ENCODE data around the gene GALNT16. TPM values are rescaled to one million over a fixed set of nuclear protein-coding genes. Genes with fewer than 3 reads are reported as not detected.
"Not testable (repeated sequence)": the region's sequence is repeated elsewhere in the genome, so short reads cannot be mapped to it uniquely, and the experiment has no call there.

The GALNT16 gene
- total RNA-seq, 1 experiment from 2014 or later = 4.0 TPM

GRCh38 chr14:69275331-69275730 lies 15.4 kb downstream of the GALNT16 start:
- CTCF ChIA-PET = no interaction called here
- no TSS peak for BruUV-seq (replicated peaks)
- intact Hi-C loops (cut with micrococcal nuclease; ENCODE audit: unreplicated experiment) = no loop called here
- no peaks in the 10 kb centered on the region for H3K36me3 Mint-ChIP-seq (ENCODE audit: insufficient read depth, unreplicated experiment)
- peaks cover 46% of the 10 kb centered on the region for H3K27me3 Mint-ChIP-seq (ENCODE audit: unreplicated experiment)
- H3K9me3 Mint-ChIP-seq (ENCODE audit: low read depth, unreplicated experiment) = no peaks in the 10 kb centered on the region
- no peaks in the 10 kb centered on the region for H3K4me1 Mint-ChIP-seq (ENCODE audit: low read depth, unreplicated experiment)
- TF ChIP-seq, protein P1, sequence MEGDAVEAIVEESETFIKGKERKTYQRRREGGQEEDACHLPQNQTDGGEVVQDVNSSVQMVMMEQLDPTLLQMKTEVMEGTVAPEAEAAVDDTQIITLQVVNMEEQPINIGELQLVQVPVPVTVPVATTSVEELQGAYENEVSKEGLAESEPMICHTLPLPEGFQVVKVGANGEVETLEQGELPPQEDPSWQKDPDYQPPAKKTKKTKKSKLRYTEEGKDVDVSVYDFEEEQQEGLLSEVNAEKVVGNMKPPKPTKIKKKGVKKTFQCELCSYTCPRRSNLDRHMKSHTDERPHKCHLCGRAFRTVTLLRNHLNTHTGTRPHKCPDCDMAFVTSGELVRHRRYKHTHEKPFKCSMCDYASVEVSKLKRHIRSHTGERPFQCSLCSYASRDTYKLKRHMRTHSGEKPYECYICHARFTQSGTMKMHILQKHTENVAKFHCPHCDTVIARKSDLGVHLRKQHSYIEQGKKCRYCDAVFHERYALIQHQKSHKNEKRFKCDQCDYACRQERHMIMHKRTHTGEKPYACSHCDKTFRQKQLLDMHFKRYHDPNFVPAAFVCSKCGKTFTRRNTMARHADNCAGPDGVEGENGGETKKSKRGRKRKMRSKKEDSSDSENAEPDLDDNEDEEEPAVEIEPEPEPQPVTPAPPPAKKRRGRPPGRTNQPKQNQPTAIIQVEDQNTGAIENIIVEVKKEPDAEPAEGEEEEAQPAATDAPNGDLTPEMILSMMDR (IDR thresholded peaks at IDR 0.05; ENCODE audit: unreplicated experiment) = no peak
- H3K27ac Mint-ChIP-seq (ENCODE audit: unreplicated experiment) = no peak overlapping the region
- no peak for DNase-seq
- H3K4me3 Mint-ChIP-seq (ENCODE audit: low read depth, unreplicated experiment) = no peak overlapping the region

GRCh38 chr14:69277356-69277755 lies 17.4 kb downstream of the GALNT16 start:
- peaks cover 50% of the 10 kb centered on the region for H3K27me3 Mint-ChIP-seq (ENCODE audit: unreplicated experiment)
- BruUV-seq (replicated peaks); H3K36me3 Mint-ChIP-seq (ENCODE audit: insufficient read depth, unreplicated experiment); intact Hi-C loops (cut with micrococcal nuclease; ENCODE audit: unreplicated experiment); H3K4me1 Mint-ChIP-seq (ENCODE audit: low read depth, unreplicated experiment); H3K4me3 Mint-ChIP-seq (ENCODE audit: low read depth, unreplicated experiment); DNase-seq; CTCF ChIA-PET; H3K27ac Mint-ChIP-seq (ENCODE audit: unreplicated experiment); H3K9me3 Mint-ChIP-seq (ENCODE audit: low read depth, unreplicated experiment): not testable (repeated sequence)

DNA sequence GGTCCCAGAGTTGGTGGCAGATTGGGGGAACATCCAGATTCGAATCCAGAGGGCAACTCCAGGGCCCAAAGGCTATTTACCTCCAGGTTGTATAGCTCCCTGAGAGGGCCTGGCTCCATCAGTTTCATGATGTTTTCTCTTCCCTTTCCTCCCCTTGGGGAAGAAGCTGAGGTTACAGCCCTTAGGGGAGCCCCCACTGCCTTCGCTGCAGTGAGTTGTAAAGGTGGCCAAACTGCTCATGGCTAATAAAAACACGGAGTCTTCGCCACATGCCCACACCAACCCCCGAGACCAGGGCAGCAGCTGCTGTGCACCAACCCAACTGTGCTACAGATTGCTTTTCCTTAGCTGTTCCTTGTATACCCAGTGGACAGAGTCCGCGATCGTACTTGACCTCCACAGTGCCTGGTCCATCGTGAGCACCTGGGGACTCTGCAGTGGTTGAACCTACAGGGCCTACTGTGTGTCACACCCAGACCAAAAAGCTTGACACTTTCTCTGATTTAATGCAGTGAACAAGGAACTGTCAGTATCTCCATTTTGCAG lies 20.9 kb downstream of the GALNT16 start:
- BruUV-seq (replicated peaks) = no TSS peak
- H3K4me1 Mint-ChIP-seq (ENCODE audit: low read depth, unreplicated experiment) = no peaks in the 10 kb centered on the region
- H3K4me3 Mint-ChIP-seq (ENCODE audit: low read depth, unreplicated experiment) = no peak overlapping the region
- peaks cover 22% of the 10 kb centered on the region for H3K27me3 Mint-ChIP-seq (ENCODE audit: unreplicated experiment)
- CTCF ChIA-PET = no interaction called here
- DNase-seq = no peak
- TF ChIP-seq, protein P1 (IDR thresholded peaks at IDR 0.05; ENCODE audit: unreplicated experiment) = no peak
- no peaks in the 10 kb centered on the region for H3K36me3 Mint-ChIP-seq (ENCODE audit: insufficient read depth, unreplicated experiment)
- no peak overlapping the region for H3K27ac Mint-ChIP-seq (ENCODE audit: unreplicated experiment)
- intact Hi-C loops (cut with micrococcal nuclease; ENCODE audit: unreplicated experiment) = no loop called here
- no peaks in the 10 kb centered on the region for H3K9me3 Mint-ChIP-seq (ENCODE audit: low read depth, unreplicated experiment)

GRCh38 chr14:69281450-69282169 lies 21.7 kb downstream of the GALNT16 start:
- BruUV-seq (replicated peaks) = no TSS peak
- intact Hi-C loops (cut with micrococcal nuclease; ENCODE audit: unreplicated experiment) = no loop called here
- H3K9me3 Mint-ChIP-seq (ENCODE audit: low read depth, unreplicated experiment) = no peaks in the 10 kb centered on the region
- CTCF ChIA-PET = no interaction called here
- DNase-seq = no peak
- H3K27ac Mint-ChIP-seq (ENCODE audit: unreplicated experiment) = no peak overlapping the region
- no peaks in the 10 kb centered on the region for H3K36me3 Mint-ChIP-seq (ENCODE audit: insufficient read depth, unreplicated experiment)
- TF ChIP-seq, protein P1 (IDR thresholded peaks at IDR 0.05; ENCODE audit: unreplicated experiment) = no peak
- H3K4me1 Mint-ChIP-seq (ENCODE audit: low read depth, unreplicated experiment) = no peaks in the 10 kb centered on the region
- H3K4me3 Mint-ChIP-seq (ENCODE audit: low read depth, unreplicated experiment) = no peak overlapping the region
- peaks cover 14% of the 10 kb centered on the region for H3K27me3 Mint-ChIP-seq (ENCODE audit: unreplicated experiment)

DNA sequence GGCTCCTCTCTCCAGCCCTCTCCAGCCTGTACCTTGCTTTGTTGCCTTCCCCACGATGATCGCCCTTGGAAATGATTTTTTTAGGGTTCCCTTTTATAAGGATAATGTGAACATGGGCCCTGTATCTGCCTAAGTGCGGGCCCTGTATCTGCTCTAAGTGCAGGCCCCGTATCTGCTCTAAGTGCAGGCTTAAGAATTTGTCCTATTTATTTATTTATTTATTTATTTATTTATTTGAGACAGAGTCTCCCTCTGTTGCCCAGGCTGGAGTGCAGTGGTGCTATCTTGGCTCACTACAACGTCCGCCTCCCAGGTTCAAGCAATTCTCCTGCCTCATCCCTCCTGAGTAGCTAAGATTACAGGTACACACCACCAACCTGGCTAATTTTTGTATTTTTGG lies 22.5 kb downstream of the GALNT16 start:
- H3K27ac Mint-ChIP-seq (ENCODE audit: unreplicated experiment) = no peak overlapping the region
- CTCF ChIA-PET = no interaction called here
- H3K4me3 Mint-ChIP-seq (ENCODE audit: low read depth, unreplicated experiment) = no peak overlapping the region
- H3K4me1 Mint-ChIP-seq (ENCODE audit: low read depth, unreplicated experiment) = no peaks in the 10 kb centered on the region
- peaks cover 14% of the 10 kb centered on the region for H3K27me3 Mint-ChIP-seq (ENCODE audit: unreplicated experiment)
- intact Hi-C loops (cut with micrococcal nuclease; ENCODE audit: unreplicated experiment) = no loop called here
- TF ChIP-seq, protein P1 (IDR thresholded peaks at IDR 0.05; ENCODE audit: unreplicated experiment) = no peak
- no TSS peak for BruUV-seq (replicated peaks)
- H3K9me3 Mint-ChIP-seq (ENCODE audit: low read depth, unreplicated experiment) = no peaks in the 10 kb centered on the region
- no peaks in the 10 kb centered on the region for H3K36me3 Mint-ChIP-seq (ENCODE audit: insufficient read depth, unreplicated experiment)
- no peak for DNase-seq

All from Calu3 (cell line).